NK-92 (cell line): ENCODE measurements around the gene TMEM131.
"Not testable (repeated sequence)": the region's sequence is repeated elsewhere in the genome, so short reads cannot be mapped to it uniquely, and the experiment has no call there.

ENCODE experiments used
- DNase-seq: peaks from one replicate; lab custom pipeline; 2025; ENCODE audit not compliant: unreplicated experiment; lab: John Stamatoyannopoulos, UW

TMEM131 gene

GRCh38 chr2:97714084-97714949, 281.4 kb downstream of the TMEM131 start:
- no peak for DNase-seq

- DNase-seq, result no peak
Measured at GRCh38 chr2:97713296-97714083, 282.3 kb downstream of the TMEM131 start, which contains the start of gene ZAP70. ZAP70 (plus strand) TSS chr2:97713576; CDS start chr2:97724037, 10,461 bp downstream.

GRCh38 chr2:97712693-97713295, 283.0 kb downstream of the TMEM131 start:
- DNase-seq, result no peak

DNA sequence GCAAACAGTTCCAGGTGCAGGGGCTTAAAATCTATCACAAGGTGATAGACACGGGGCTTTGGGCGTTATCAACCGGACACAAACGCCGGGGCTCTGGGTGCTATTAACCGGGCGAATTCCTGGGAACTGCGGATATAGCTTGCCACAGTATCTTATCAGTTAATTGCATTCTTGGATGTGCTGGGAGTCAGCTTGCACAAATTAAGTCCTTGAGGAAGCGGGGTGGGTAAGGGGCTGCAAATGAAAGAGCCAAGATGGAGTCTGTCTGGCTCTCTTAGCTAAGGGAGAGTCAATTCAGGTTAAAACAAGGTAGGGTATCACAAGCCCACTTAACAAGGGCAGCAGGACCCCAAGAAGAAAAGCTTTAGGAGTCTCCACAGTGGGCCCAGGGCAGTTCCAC, 283.6 kb downstream of the TMEM131 start:
- not testable (repeated sequence) for DNase-seq

GRCh38 chr2:97711394-97711711, 284.4 kb downstream of the TMEM131 start:
- no peak for DNase-seq

DNA sequence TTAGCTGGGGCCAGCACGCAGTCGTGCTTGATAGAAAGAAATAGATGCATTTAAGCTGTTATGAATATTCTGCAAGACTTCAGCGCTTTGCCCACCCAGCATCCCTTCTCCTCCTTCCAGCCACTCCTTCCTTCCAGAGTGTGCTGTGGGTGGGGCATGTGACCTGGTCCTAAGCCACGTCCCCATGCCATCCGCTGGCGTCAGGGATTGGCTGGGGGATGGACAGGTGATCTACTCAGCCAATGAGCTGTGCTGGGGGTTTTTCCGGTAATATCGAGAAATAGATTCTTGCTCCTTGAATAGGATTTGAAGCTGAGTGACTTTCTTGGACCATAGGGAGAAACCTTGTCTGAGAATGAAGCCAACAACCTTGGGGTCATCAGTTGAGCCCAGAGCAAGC, 287.1 kb downstream of the TMEM131 start:
- no peak for DNase-seq

DNA sequence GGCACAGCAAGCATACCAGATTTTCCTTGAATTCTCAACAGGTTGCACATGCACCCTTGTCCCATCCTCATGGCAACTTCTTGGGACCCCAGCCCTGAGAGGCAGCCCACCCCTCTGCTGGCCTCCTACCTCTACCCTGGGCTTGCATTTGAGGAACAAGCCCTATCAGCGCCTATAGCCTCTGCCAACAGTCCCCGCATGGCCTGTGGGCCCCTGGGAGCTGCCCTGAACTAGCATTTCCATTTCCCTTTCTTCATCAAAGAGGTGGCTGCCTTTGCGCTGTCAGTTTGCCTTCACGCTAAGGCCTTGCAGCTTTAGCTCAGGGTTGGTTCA, 287.7 kb downstream of the TMEM131 start:
- DNase-seq, result no peak

DNA sequence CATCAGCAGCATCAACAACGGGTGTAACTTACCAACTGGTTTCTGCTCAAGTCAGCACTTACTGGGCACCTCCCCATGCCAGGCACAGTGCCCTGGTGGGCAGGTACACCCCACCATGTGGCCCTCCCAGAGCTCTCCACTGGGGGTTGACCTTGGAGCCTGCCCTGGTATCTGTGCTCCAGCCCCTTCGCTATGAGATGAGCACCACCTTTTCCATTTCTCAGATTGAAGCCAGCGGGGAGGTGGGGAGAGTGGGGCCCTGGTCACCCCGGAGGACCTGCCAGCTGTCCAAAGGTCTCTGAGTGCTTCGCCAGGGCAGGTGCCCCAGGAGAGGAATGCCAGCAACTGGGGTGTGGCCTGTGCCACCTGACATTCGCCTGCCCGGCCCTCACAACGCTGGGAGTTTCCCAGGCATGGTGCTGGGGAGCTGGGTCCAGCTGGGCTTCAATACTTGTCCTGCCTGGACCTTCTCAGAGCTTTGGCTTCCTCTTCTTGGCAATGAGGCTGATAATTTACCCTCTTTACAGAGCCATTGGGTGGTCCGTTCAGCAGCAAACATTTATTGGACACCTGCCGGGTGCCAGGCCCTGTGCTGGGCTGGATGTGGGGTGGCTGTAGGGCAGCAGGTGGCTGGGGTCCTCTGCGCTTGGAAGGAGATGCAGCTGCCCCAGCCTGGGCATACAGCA, 288.2 kb downstream of the TMEM131 start:
- DNase-seq, result no peak

- DNase-seq, result no peak
Measured at GRCh38 chr2:97706708-97707345, 288.9 kb downstream of the TMEM131 start.
